ENCODE results near the gene MYBPC3.

MYBPC3 gene

DNA sequence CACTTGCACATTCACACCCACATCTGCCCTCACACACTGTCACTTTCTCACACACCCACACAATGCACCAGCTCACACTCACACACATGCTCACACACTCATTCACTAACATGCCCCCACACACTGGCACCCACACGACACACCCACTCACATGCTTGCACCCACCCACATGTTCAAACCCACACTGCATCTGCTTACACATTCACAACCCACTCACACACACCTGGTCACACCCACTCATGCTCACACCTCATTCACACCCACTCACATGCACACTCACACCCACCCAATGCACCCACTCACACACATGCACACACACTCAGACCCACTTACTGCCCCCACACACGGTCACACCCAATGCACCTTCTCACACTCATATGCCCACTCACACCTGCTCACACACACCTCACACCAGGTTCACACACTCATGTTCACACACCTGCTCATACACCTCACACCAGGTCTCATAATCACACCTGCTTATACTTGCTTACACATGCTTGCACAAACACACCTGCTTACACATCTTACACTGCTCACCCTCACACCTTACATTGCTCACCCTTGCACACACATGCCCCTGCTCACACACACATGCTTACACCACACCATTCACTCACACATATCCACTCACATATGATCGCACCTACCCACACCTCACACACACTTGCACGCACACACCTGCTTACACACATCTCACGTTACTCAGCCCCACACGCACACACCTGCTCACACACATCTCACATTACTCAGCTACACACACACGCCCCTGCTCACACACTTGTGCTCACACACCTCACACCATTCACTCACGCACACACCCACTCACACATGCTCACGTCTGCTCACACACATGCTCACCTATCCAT is 3.9 kb upstream of the MYBPC3 start:
- DNase-seq: no peak

DNA sequence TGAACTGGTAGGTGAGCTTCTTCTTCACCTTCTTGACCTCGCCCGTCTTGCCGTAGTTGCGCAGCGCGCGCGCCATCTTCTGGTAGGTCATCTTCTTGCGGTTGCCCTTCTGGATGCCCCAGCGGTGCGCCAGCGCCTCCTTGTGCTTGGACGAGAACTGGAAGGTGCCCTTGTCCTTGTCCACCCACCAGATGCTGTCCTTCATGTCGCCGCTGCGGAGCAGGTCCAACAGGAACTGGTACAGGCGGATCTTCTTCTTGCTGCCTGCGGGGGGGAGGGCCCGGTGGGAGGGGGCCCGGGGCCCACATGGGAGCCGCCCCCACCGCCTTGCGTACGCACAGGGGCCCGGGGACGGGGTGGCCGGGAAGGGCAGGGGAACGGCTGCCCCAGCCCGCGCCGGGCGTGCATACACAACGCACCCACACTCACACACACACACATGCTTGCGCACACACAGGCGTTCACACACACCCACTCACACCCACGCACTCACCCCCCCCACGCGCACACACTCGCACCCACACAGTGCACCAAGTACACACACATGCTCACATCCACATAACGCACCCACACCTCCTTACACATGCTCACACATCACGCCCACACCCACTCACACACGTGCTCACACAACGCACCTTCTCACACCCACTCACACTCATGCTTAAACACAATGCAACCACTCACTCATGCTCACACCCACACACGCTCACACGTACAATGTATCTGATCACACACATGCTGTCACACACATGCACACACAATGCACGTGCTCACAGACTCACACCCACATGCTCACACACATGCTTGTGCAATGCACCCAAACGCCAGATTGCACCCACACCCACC is 3.0 kb upstream of the MYBPC3 start:
- DNase-seq: no peak

DNA sequence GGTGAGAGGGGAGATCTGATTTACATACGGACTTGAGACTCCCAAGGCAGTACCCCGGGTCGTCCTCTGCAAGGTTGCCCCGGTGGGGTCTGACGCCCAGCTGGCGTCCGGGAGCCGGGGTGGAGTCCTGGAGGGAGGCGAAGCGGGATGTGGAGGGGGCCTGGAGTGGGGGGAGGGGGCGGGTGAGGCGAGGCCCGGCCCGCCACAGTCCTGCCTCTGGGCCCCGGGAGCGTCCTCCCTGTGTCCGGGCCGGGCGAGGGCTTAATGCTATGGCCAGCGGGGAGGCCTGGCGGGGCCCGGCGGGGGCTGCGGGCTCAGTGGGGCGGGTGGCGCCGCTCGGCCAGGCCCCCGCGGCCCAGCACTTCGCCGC is 2.4 kb upstream of the MYBPC3 start:
- no peak for DNase-seq

DNA sequence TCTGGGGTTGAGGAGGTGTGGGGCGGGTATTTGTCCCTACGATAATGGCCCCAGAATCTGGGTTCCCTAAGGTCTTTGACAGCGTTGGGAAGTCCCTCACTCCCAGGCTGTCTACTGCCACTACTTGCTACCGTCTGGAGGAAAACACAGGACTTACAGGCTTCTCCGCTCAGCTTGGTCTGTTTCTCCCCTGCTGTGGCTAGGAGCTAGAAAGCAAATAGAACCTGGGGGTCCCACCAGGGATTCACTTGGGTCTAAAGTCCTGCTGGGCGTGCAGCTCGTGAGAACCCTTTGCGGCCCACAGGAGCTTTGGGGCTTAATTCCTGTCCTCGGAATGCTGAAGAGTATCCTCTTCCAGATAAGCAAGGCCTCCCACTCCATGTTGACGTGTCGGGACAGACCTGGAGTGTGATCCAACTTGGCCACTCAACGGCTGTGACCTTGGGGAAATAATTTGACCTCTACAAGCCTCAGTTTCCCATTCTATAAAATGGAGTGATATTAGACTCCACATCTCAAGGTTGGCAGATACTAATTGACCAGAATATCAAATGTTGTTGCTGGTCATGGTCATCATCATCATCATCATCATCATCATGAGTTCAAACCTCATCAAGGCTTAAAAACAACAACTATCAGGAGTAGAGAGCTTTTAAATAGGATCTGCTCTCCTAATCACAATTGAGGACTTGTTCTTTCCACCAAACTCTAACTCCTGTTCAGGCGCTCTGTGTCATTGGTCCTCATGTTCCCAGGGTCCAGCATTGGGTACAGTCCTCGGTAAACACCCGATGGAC is 1.7 kb upstream of the MYBPC3 start:
- no peak for DNase-seq

DNA sequence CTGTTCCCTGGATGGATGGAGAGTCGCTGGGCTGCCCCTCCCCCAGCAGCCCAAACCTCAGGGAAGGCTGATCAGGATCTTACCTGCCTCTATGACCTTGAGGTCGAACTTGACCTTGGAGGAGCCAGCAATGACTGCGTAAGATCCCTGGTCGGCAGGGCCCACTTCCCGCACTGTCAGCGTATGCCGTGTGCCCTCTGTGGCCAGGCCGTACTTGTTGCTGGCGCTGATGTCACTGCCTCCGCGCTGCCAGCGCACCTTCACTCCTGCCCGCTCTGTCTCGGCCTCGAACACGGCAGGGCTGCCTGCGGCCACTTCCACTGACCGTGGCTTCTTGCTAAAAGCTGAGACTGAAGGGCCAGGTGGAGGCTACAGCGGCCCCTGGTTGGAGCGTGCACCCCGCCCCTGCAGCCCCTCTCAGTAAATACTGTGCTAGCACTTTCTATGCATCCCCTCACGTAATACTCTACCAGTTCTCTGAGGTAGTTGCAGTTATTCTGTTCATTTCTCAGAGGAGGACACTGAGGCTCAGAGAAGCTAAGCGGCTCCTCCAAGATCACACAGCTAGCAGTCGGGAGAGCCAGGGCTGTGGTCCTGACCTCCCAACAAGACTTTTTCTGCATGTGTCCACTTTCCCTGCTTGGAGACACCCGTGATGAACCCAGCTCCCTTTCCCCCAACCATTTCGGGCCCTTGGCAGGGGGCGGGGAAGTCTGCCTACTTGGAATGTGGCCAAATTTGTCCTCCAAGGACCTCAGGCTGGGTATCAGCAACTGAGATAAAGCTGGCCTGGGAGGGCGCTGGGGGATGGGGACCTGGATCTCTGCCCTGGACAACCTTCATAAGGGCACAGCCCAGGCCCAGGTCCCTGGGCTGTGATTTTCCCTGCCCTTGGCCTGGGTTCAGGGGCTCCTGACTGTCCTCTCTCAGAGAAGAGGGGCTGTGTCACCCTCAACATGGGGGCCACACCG is 1.1 kb downstream of the MYBPC3 start:
- no peak for DNase-seq

DNA sequence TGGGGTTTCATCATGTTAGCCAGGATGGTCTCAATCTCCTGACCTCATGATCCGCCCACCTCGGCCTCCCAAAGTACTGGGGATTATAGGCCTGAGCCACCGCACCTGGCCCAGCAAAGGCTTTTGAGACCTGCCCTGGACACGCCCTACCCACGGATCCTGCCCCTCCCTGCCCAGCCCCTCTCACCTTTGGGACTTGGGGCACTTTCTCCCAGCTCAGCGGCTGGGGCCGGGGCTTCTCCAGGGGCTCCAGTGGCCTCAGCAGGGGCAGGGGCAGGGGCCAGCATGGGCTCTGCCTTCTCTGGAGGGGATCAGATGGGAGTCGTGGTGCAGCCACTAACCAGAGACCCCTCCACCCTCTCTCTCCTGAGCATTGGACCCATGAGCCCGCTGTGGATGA is 2.2 kb downstream of the MYBPC3 start:
- no peak for DNase-seq

DNA sequence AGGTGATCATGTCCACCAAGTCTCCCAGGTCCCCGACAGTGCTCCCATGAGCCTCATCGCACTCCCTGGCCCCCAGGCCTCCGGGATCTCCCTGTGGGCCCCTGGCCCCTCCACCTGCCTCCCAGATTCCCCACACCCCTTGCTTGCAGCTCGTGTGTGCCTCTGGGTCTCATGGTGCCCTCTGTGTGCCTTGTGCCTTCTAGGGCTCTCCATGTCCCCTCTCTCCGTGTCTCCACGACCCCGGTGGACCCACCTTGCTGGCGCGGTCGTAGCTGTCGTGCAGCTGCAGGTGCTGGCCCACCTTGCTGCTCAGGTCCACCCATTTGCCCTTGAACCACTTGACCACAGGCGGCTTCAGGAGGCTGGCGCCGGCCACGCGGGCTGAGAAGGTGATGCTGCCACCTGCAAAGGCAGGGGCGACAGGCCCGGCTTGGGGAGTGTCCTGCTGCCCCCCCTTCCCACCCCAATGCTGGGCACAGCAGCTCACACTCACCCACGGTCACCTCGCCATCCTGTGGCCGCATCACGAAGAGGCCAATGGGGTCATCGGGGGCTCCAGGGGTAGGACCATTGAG is 2.9 kb downstream of the MYBPC3 start:
- no peak for DNase-seq

DNA sequence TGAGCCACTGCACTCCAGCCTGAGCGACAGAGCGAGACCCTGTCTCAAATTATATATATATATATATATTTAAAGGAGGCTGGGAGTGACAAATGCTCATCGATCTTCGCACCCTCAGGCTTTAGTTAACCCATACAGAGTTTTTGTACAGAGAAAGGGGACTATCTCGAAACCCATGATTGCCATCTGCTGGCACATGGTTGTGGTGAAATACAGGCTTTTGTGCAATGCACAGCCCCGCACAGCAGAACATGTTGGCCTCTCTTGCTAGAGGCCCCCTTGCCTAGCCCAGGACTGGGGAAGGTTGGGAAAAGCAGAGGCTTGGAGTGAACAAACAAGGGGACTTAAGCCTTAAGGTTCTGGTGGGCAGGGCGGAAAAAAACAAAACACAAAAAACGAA is 3.6 kb downstream of the MYBPC3 start:
- DNase-seq: peak in 1 of 2 donors; percentile 9

DNA sequence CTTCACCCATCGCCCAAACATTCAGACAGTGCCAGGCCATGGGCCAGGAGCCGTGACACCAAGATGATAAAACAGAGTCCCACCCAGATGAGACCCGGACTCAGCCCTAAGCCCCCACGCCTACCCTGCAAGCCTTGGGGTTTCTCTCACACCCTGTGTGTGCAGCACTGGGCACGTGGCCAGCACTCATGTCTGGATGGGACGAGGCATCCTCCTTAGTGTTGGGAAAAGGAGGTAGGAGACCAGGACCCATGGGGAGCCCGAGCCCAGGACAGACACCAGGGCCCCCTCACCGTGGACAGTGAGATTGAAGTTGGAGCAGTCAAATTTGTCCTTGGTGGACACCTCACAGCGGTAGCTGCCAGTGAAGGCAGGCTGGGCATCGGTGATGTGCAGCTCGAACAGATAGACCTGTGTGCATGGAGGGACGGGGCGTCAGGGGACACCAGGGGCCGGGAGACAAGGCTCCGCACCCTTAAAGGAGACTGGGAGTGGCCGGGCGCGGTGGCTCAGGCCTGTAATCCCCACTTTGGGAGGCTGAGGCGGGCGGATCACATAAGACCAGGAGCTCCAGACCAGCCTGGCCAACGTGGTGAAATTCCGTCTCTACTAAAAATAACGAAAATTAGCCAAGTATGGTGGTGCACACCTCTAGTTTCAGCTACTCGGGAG is 4.2 kb downstream of the MYBPC3 start:
- no peak for DNase-seq

DNA sequence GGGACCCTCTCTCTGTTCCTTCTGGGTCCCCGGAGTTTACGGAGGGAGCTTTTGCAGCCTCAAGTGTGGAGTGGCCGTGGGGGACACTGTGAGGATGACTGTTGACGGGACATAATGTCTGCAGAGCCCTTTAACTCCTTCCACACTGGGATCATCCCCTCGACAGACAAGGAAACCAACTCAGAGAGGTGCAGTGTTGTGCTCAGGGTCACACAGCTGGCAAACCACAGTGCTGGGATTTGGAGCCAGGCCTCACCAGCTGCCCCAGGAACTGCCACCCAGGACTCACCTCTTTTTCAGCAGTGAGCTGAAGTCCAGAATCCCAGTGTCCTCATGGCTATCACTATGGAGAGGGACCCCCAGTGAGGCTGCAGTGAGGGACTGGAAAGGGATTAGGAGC is 5.4 kb downstream of the MYBPC3 start:
- DNase-seq: no peak

DNA sequence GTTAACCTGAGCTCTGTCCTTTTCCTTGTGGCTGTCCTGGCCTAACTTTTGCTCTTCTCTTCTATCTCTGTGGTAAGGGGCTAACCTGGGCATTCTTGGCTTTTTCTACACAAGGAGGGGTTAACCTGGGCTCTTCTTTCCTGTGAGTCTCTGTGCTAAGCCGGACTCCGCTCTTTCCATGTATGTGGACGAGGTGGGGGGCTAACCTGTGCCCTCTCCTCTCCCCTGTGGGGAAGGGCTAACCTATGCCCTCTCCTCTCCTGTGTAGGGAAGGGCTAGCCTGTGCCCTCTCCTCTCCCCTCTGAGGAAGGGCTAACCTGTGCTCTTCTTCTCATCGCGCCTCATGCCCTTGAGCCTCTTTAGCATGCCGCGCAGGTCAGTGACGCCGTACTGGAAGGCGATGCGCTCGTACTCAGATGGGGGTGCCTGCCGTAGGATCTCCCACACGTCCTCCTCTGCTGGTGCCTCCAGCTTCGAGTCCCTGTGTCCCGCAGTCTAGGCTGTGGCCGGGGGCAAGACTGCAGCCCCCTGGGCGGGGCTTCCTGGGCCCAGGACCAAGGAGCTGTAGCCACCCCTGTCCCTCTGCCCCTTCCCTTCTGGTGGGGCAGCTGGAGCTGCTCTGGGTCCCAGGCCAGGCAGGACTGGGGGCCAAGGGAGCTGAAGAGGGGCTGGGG is 6.5 kb downstream of the MYBPC3 start:
- DNase-seq: no peak

DNA sequence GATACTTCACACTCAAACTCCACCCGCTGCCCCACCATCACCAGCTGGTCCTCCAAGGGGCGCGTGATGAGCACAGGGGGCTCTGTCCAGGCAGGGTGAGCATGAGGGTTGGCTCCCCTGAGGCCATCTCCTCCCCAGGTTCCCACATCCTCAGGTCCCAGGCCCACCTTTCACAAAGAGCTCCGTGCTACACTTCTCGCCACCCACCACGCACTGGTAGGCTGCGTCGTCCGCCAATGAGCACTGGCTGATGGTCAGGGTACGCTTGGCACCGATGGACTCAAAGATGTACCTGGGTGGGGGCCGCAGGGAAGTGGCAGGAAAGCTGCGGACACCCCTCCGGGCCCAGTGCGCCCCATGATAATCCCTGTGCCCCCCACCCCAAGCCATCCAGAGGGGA is 9.6 kb downstream of the MYBPC3 start:
- DNase-seq: no peak

DNA sequence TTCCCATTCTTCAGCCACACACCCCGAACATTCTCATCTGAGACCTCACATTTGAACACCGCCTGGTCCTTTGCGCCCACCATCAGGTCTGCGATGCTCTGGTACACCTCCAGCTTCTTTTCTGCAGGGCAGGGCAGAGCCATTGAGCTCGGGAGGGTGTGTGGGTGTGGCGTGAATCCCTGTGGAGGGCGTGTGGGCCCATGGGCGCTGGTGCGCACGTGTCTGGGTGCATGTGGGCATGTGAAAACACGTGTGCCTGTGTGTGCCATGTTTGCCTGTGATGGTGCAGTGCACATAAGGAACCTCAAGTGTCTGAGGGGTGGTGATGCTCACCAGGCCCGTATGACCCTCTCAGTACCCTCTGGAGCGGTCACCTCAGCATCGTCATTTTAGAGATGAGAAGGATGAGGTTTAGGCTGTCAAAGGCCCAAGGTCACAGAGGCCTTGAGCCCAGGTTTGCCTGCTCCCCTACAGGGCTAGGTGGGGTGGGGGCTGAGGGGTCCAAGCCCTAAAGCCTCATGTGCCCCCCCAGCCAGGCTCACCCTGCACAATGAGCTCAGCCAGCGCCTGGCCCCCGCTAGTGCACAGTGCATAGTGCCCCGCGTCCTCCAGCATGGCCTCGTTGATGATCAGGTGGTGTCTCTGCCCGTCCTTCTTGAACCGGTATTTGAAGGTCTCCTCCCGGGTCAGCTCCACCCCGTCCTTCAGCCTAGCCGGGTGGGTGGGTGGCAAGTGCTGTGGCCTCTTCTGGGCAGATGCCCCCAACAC is 10.3 kb downstream of the MYBPC3 start:
- no peak for DNase-seq

DNA sequence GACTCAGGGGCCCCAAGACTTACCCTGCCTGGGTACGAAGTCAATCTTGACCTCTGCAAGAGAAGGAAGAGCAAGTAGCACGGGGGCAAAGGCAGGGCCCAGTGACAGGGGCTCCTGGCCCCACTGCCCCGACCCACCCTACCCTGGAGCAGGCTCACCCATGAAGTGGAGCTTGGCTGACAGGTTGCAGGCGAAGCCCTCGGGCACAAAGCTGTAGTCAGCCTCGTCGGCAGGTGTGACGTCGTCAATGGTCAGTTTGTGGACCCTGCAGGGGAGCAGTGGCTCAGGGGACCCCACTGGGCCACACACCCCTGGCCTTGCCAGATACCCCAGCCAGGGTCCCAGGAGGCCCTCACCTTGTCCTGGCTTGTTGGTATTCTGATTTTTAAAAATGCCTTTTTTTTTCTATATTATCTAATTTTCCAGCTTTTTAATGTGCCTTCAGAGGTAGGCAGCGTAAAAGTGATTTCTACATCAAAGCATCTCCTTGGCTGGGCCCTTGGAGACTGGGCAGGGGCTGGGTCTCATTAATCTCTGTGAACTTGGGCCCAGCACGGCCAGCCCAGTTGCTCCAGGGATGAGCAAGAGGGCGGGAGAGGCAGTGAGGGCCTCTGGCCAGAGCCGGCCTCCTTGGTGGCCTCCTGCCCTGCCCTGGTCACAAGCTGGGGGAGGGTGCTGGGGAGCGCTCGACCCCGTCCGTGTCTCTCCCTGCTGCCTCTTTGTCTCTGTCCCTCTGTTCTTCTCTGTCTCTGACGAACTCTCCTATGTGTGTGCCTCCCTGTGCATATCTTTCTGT is 11.3 kb downstream of the MYBPC3 start:
- DNase-seq: no peak

DNA sequence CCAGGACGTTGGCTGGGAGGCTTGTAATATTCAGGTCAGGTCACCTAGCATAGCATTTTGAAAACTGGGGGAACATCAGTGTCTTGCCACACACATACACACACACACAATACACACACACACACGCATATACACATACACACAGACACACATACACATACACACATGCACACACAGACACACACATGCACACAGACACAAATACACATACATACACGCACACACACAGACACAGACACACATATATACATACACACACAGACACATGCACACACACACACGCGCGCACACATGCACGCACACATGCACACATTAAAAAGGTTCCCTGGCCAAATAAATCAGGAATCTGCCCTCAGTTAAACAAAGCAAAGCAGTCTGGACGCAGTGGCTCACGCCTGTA is 12.5 kb downstream of the MYBPC3 start:
- no peak for DNase-seq

DNA sequence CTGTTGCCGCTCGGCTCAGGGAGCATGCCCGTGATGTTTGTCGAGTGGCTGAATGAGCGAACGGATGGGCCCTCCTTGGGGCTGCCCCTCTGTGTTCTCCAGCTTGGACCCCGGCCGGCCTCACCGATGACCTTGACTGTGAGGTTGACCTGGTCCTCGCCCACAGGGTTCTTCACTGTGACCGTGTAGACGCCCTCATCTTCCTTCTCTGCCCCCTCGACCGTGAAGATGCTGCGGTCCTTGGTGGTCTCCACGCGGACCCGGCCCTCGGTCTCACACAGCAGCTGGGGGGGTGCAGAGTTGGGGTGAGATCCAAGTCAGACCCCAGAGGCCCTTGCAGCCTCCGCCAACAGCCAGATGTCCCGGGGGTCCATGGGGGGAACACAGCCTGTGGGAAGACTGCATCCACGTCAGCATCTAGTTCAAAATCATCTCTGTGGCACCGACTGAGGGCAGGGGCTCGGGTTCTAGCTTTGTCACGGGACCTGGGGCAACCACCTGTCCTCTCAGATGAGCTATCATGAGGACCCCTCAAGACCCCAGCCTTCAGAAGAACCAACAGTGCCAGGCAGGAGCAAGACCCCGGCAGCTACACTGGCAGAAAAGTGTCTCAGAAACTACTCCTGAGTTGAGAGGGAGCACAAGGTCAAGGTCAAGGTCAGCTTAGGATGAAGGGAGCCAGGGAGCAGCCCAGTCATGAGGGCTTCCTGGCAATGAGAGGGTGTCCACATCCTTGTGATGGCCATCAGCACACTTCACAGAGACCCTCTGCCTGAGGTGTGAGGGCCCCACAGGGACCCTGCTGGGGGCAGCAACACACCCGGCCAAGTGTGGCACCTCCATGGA is 13.9 kb downstream of the MYBPC3 start:
- no peak for DNase-seq

DNA sequence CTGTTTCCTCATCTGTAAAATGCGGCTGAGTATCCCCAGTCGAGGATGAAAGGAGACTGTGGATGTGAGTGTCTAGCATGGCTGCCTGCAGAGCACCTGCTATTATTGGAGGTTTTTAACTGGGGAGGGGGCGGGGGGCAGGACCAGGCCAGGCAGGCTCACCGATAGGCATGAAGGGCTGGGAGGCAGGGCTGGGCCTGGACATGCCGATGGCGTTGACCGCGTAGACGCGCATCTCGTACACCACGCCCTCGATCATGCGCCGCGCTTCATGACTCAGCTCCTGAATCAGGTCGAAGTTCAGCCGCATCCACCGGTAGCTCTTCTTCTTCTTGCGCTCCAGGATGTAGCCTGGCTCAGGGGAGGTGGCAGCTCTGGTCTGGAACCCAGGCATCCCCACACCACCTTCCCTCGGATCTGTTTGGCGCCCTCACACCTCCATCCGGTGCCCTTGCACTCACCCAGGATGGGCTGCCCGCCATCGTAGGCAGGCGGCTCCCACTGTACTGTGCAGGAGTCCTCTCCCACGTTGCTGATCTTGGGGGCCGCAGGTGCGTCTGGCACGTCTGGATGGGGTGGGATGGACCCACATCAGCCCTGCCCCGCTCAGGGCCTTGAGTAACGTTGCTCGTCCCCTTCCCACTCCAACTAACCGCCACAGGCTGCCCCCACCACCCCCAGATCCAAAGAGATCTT is 15.1 kb downstream of the MYBPC3 start:
- DNase-seq: no peak
